Activated CD4-positive, alpha-beta T cell treated with anti-CD3 and anti-CD28 coated beads, Interleukin-2, amount 50 U/mL, for 1 hour (primary cell): ENCODE results near the gene BAMBI.

ENCODE experiments used
- DNase-seq: peaks from one replicate; pipeline ENCODE4 v3.0.0-alpha.2; 2020

BAMBI gene

DNA sequence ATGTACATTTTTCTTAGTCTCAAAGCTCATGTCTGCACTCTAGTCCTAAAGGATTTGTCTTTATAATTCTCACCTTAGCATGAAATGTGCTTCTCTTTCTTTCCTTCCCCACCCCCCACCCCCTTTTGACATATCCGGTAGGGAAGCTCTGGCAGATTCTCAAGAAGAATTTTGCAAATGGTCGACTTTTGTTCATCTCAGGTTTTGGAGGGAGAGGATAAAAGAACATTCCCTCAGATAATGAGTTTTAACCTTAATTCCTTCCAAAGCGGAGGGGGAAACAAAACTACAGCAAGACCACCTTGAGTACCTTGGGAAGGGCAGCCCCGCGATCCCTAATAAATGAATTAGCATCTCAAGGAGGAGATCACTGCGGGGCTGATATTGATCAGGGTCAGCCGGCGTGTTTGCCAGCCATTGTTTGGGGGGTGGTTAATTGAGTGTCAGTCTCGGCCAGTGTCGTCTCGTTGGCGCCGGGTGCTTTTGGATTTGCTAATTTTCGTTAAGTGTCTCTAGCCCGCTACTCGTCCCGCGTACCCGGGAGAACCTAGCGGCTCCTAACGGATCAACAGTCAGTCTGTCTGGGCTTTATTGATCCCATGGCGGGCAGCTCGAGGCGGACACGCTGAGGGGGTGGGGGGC, 874 bp upstream of the BAMBI start:
- peak; percentile 9 for DNase-seq

DNA sequence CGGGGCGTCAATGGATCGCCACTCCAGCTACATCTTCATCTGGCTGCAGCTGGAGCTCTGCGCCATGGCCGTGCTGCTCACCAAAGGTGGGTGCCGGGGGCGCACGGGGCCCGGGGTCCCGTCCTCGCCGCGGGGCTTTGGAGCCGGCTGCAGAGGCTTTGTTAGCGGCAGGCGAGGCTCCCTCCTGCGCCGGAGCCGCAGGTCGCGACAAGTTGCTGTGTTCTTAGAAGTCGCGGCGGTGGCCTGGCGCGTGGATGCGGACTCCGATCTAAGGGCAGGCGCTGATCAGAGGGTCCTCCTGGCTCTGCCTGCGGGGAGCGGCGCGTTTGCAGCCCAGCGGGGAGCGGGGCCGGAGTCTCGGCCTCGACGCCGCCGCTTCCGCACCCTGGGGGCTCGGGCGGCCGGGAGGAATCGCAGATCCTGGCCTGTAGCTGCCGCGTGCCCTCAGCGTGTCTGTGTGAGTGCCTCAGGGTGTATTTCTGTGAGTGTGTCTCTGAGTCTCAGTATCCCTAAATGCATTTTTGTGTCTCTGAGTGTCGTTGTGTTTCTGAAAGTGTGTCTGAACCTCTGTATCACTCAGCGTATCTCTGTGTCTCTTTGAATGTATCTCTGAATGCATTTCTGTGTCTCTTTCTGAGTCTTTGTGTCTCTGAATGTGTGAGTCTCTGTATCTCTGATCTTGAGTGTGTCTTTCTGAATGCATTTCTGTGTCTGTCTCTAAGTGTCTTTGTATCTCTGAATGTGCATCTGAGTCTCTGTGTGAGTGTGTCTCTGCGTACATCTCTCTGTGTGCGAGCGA, 766 bp downstream of the BAMBI start:
- DNase-seq, result peak; percentile 8

- DNase-seq, result no peak
Measured at GRCh38 chr10:28678687-28679457, 1.6 kb downstream of the BAMBI start.

GRCh38 chr10:28679581-28680357, 2.4 kb downstream of the BAMBI start:
- no peak for DNase-seq

- no peak for DNase-seq
Measured at GRCh38 chr10:28680358-28680752, 3.0 kb downstream of the BAMBI start.

DNA sequence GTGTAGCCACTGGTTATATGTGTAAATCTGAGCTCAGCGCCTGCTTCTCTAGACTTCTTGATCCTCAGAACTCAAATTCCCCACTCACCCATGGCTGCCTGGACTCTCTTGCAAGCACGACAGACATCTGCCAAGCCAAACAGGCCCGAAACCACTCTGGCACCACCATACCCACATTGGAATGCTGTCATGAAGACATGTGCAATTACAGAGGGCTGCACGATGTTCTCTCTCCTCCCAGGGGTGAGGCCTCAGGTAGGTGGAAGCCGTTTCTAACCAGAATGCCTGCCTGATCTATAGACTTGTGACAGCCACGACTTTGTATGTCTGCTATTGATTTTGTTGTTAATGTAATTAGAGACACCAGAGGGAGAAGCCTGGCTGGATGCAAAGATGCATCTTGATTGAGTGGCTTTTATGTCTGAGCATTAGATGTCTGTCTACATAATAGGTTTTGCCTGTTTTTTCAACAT, 4.0 kb downstream of the BAMBI start:
- no peak for DNase-seq

DNA sequence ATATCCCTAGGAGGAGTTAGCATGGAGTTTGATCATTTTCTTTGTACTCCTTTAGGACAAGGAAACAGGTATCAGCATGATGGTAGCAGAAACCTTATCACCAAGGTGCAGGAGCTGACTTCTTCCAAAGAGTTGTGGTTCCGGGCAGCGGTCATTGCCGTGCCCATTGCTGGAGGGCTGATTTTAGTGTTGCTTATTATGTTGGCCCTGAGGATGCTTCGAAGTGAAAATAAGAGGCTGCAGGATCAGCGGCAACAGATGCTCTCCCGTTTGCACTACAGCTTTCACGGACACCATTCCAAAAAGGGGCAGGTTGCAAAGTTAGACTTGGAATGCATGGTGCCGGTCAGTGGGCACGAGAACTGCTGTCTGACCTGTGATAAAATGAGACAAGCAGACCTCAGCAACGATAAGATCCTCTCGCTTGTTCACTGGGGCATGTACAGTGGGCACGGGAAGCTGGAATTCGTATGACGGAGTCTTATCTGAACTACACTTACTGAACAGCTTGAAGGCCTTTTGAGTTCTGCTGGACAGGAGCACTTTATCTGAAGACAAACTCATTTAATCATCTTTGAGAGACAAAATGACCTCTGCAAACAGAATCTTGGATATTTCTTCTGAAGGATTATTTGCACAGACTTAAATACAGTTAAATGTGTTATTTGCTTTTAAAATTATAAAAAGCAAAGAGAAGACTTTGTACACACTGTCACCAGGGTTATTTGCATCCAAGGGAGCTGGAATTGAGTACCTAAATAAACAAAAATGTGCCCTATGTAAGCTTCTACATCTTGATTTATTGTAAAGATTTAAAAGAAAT, 4.8 kb downstream of the BAMBI start:
- DNase-seq, result no peak

- DNase-seq, result no peak
Measured at GRCh38 chr10:28684157-28684985, 7.0 kb downstream of the BAMBI start.

DNA sequence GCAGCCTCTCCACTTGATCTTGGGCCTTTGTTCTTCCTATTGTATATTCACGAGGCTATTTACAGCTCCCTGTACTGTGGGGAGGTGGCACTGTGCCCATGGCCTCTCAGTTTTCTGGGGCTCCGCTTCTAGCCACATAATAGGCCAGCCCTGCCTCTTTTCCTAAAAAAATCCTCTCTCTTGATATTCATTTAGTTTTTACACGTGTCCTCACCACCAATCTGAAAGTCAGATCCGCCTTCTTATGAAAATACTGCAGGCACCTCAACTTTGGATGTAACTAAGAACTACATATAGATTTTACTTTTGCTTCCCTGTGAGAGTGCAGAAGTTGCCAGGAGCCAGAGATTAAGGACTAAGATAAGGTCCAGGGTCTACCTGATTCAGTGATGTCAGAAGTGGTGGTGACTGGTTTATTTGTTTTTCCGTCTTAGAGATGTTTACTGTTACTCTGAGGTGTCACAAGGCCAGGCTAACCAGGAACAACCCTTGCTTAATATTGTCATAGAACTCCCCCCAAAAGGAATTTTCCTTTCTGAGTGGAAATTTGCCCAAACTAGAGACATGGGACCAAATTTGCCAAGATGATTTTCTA, 7.8 kb downstream of the BAMBI start:
- DNase-seq, result no peak

DNA sequence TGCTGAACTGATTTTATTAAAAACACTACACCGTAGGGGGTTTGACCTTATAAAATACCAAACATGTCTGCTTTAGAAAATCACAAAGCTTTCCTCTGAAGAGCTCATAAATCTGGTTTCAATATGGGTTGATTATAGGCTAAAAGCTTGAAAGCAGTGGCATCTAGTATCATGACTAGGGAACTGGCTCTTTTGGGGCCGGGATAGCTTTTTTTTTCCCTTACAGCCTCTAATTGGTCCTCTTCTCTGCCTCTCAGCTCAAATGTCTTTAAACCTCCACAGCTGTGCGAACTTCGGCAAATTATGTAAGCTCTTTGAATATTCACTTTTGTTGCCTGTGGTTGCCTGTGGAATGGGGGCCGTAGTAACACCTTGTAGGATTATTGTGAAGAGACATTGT, 8.4 kb downstream of the BAMBI start:
- DNase-seq, result no peak

- DNase-seq, result no peak
Measured at GRCh38 chr10:28686835-28687682, 9.7 kb downstream of the BAMBI start.

DNA sequence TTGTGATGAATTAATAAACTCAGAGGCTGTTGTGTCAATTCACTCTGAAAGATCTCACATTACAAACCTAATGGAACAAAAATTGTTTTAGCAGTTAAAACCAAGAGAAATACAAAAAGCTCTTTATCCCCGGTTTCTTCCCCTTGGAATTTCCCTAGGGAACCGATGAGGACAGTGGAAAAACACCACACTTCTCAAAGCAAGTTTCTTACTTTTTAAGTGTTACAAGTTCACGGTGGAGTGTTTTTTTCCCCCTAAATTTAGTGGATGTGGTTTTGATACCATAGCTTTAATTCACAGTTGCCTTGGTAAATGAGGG, 10.3 kb downstream of the BAMBI start:
- DNase-seq, result no peak

GRCh38 chr10:28690545-28690944, 13.2 kb downstream of the BAMBI start:
- DNase-seq, result no peak

DNA sequence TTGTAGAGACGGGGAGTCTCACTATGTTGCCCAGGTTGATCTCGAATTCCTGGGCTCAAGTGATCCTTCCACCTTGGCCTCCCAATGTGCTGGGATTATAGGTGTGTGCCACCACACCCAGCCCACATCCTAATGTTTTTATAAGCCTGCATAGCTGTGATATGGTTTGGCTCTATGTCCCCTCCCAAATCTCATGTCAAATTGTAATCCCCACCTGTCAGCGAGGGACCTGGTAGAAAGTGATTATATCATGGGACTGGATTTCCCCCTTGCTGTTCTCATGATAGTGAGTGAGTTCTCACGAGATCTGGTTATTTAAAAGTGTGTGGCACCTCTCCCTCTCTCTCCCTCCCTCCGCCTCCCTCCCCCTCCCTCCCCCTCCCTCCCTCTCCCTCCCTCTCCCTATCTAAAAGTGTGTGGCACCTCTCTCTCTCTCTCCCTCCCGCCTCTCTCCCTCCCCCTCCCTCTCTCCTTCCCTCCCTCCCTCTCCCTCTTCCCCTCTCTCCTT, 13.9 kb downstream of the BAMBI start:
- DNase-seq, result no peak

DNA sequence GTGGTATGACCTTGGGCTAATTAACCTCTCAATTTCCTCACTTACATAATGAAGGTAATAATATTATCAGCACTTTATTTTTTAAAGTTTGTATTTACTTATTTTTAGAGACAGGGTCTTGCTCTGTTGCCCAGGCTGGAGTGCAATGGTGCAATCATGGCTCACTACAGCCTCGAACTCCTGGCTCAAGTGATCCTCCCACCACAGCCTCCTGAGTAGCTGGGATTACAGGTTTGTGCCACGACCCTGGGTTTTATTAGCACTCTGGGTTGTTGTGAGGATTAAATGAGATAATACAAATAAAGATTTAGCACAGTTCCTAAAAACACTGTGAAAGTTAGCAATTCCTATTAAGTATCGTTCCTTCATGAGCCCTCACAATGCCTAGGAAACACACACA, 14.7 kb downstream of the BAMBI start:
- DNase-seq, result no peak

DNA sequence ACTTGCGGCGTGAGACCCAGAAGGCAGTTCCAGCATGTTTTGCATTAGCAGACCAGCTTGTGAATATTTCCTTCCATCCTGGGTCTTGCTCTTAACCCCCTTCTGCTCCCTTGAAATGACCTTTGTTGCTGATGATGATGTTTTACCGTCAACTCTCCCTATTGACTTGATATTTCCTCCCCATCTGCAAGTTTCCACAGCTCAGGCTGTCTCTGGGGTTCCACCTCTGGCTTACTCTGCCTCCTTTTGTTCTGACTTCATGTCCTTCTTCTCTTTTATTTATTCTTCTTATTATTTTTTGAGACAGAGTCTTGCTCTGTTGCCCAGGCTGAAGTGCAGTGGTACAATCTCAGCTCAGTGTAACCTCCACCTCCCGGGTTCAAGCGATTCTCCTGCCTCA, 17.2 kb downstream of the BAMBI start:
- DNase-seq, result no peak

- DNase-seq, result no peak
Measured at GRCh38 chr10:28698075-28698474, 20.8 kb downstream of the BAMBI start.

- DNase-seq, result no peak
Measured at GRCh38 chr10:28704464-28705161, 27.3 kb downstream of the BAMBI start.

- no peak for DNase-seq
Measured at GRCh38 chr10:28705472-28705871, 28.2 kb downstream of the BAMBI start.
